Neural cell (in vitro differentiated cells): ENCODE data around the gene MRTFA. TPM values are rescaled to one million over a fixed set of nuclear protein-coding genes. Genes with fewer than 3 reads are reported as not detected.

Experiments used
- H2AFZ ChIP-seq: fragments of 200-600, 300-800 bp; sonication (generic), shearing (Covaris generic); 2 replicates; pipeline ENCODE4 v1.6.0; 2014; ENCODE audit warnings: low read depth, mild to moderate bottlenecking, antibody characterized with exemption, low read length, moderate library complexity
- H3F3A ChIP-seq: fragments of 200-600 bp; shearing (Covaris generic); 2 replicates; pipeline ENCODE4 v1.6.1; 2016; ENCODE audit warnings: mild to moderate bottlenecking, moderate library complexity, mixed read lengths, antibody characterized with exemption, low read length; ENCODE audit not compliant: insufficient read depth, poor library complexity, severe bottlenecking
- H3K27ac ChIP-seq: fragments of 200-600, 300-800 bp; sonication (generic), shearing (Covaris generic); 2 replicates; pipeline ENCODE4 v1.5.1; 2014; ENCODE audit warnings: mild to moderate bottlenecking, low read length, moderate library complexity
- H3K27me3 ChIP-seq: fragments of 300-800, 200-600 bp; sonication (generic), shearing (Covaris generic); 2 replicates; pipeline ENCODE4 v1.6.0; 2014; ENCODE audit warnings: mild to moderate bottlenecking, low read depth, low read length, moderate library complexity; ENCODE audit not compliant: insufficient read depth
- H3K36me3 ChIP-seq: fragments of 300-800, 200-600 bp; sonication (generic), shearing (Covaris generic); 2 replicates; pipeline ENCODE4 v1.5.1; 2014; ENCODE audit warnings: mild to moderate bottlenecking, antibody characterized with exemption, low read length, moderate library complexity; ENCODE audit not compliant: insufficient read depth
- H3K4me2 ChIP-seq: fragments of 300-800, 200-600 bp; sonication (generic), shearing (Covaris generic); 2 replicates; pipeline ENCODE4 v1.6.0; 2014; ENCODE audit warnings: mild to moderate bottlenecking, low read length
- H3K4me3 ChIP-seq: fragments of 300-800, 200-600 bp; sonication (generic), shearing (Covaris generic); 2 replicates; pipeline ENCODE4 v1.5.1; 2014; ENCODE audit warnings: mild to moderate bottlenecking, low read length, moderate library complexity
- H3K79me2 ChIP-seq: fragments of 200-600 bp; shearing (Covaris generic); replicated peaks from 2 replicates; pipeline ENCODE4 v1.6.0; 2014; ENCODE audit warnings: mild to moderate bottlenecking, low read length, moderate library complexity; ENCODE audit not compliant: insufficient read depth
- H3K9ac ChIP-seq: fragments of 300-800, 200-600 bp; sonication (generic), shearing (Covaris generic); 2 replicates; pipeline ENCODE4 v1.6.1; 2016; ENCODE audit warnings: mild to moderate bottlenecking, low read length, mixed read lengths
- H3K9me2 ChIP-seq: fragments of 200-600 bp; shearing (Covaris generic); 2 replicates; pipeline ENCODE4 v1.6.1; 2016; ENCODE audit warnings: mild to moderate bottlenecking, low read length, mixed read lengths; ENCODE audit not compliant: insufficient read depth
- H3K9me3 ChIP-seq: fragments of 200-600, 300-800 bp; sonication (generic), shearing (Covaris generic); 2 replicates; pipeline ENCODE4 v1.6.1; 2016; ENCODE audit warnings: mild to moderate bottlenecking, mixed run types, low read length, moderate library complexity, mixed read lengths
- H4K20me1 ChIP-seq: fragments of 200-600 bp; shearing (Covaris generic); 2 replicates; pipeline ENCODE4 v1.6.1; 2016; ENCODE audit warnings: mild to moderate bottlenecking, mixed run types; ENCODE audit not compliant: insufficient read depth
- EP300 ChIP-seq: fragments of 450-650 bp; conservative IDR thresholded peaks from 2 replicates; pipeline ENCODE4 v1.6.1; 2014; ENCODE audit warnings: antibody characterized with exemption, mild to moderate bottlenecking, moderate library complexity; ENCODE audit not compliant: poor library complexity, severe bottlenecking
- EZH2 ChIP-seq: fragments of 200-600, 300-800 bp; shearing (Covaris generic), sonication (generic); IDR thresholded peaks from 2 replicates; pipeline ENCODE4 v1.6.1; 2014; ENCODE audit warnings: antibody characterized with exemption, low read length, borderline replicate concordance, mild to moderate bottlenecking; ENCODE audit not compliant: insufficient read depth, poor library complexity, severe bottlenecking
- MXI1 ChIP-seq: fragments of 450-650 bp; conservative IDR thresholded peaks from 2 replicates; pipeline ENCODE4 v1.6.1; 2014; ENCODE audit warnings: antibody characterized with exemption, mild to moderate bottlenecking; ENCODE audit not compliant: poor library complexity, severe bottlenecking
- POLR2AphosphoS5 ChIP-seq: IDR thresholded peaks from 2 replicates; pipeline ENCODE4 v1.6.1; 2012
- RAD21 ChIP-seq: fragments of 450-650 bp; conservative IDR thresholded peaks from 2 replicates; pipeline ENCODE4 v1.6.1; 2014; ENCODE audit warnings: antibody characterized with exemption, mild to moderate bottlenecking, moderate library complexity
- SMC3 ChIP-seq: fragments of 450-650 bp; conservative IDR thresholded peaks from 2 replicates; pipeline ENCODE4 v1.6.1; 2014; ENCODE audit warnings: antibody characterized with exemption, mild to moderate bottlenecking, moderate library complexity; ENCODE audit not compliant: poor library complexity
- TAF1 ChIP-seq: IDR thresholded peaks from 2 replicates; pipeline ENCODE4 v1.6.1; 2012; ENCODE audit warnings: low read depth
- polyA plus RNA-seq: library from polyadenylated mRNA; depleted of rRNA; stranded (reverse); fragments of >200 nt; gene quantifications from 2 replicates; pipeline ENCODE4 v1.2.3, GENCODE V29; 2014
- TF ChIP-seq, protein P1 (sequence below): fragments of 450-650 bp; IDR thresholded peaks from 2 replicates; pipeline ENCODE4 v1.5.1; 2014; ENCODE audit warnings: antibody characterized with exemption, mild to moderate bottlenecking, moderate library complexity; ENCODE audit not compliant: poor library complexity, severe bottlenecking
- TF ChIP-seq, protein P2 (sequence below): IDR thresholded peaks from 2 replicates; pipeline ENCODE4 v1.6.1; 2012; ENCODE audit warnings: borderline replicate concordance

MRTFA gene
- polyA plus RNA-seq, 1 donor from 2014 or later, result 19.3 TPM

DNA sequence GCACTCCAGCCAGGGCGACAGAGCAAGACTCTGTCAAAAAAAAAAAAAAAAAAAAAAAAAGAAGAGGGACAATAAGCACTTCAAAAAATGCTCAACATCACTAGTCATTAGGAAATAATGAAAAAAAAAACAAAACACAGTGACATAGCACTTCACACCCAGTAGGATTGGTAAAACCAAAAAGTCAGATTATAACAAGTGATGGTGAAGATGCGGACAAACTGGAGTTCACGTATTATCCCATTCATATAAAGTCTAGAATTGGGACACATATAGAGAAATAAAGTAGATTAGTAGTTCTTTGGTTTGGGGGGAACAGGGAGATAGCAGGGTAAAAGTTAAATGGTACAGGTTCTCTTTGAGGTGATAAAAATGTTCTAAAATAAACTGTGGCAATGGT, 64.6 kb downstream of the MRTFA start:
- H3K9ac ChIP-seq, result no peak overlapping the region
- TF ChIP-seq, protein P1, sequence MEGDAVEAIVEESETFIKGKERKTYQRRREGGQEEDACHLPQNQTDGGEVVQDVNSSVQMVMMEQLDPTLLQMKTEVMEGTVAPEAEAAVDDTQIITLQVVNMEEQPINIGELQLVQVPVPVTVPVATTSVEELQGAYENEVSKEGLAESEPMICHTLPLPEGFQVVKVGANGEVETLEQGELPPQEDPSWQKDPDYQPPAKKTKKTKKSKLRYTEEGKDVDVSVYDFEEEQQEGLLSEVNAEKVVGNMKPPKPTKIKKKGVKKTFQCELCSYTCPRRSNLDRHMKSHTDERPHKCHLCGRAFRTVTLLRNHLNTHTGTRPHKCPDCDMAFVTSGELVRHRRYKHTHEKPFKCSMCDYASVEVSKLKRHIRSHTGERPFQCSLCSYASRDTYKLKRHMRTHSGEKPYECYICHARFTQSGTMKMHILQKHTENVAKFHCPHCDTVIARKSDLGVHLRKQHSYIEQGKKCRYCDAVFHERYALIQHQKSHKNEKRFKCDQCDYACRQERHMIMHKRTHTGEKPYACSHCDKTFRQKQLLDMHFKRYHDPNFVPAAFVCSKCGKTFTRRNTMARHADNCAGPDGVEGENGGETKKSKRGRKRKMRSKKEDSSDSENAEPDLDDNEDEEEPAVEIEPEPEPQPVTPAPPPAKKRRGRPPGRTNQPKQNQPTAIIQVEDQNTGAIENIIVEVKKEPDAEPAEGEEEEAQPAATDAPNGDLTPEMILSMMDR, result no peak
- TF ChIP-seq TAF1 (no peak), RAD21 (no peak), EZH2 (no peak), SMC3 (no peak), POLR2AphosphoS5 (no peak), EP300 (no peak), MXI1 (no peak)
- TF ChIP-seq, protein P2, sequence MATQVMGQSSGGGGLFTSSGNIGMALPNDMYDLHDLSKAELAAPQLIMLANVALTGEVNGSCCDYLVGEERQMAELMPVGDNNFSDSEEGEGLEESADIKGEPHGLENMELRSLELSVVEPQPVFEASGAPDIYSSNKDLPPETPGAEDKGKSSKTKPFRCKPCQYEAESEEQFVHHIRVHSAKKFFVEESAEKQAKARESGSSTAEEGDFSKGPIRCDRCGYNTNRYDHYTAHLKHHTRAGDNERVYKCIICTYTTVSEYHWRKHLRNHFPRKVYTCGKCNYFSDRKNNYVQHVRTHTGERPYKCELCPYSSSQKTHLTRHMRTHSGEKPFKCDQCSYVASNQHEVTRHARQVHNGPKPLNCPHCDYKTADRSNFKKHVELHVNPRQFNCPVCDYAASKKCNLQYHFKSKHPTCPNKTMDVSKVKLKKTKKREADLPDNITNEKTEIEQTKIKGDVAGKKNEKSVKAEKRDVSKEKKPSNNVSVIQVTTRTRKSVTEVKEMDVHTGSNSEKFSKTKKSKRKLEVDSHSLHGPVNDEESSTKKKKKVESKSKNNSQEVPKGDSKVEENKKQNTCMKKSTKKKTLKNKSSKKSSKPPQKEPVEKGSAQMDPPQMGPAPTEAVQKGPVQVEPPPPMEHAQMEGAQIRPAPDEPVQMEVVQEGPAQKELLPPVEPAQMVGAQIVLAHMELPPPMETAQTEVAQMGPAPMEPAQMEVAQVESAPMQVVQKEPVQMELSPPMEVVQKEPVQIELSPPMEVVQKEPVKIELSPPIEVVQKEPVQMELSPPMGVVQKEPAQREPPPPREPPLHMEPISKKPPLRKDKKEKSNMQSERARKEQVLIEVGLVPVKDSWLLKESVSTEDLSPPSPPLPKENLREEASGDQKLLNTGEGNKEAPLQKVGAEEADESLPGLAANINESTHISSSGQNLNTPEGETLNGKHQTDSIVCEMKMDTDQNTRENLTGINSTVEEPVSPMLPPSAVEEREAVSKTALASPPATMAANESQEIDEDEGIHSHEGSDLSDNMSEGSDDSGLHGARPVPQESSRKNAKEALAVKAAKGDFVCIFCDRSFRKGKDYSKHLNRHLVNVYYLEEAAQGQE, result no peak
- no peaks in the 10 kb centered on the region for H3K9me2 ChIP-seq
- H3K27ac ChIP-seq, result no peak overlapping the region
- H3K4me2 ChIP-seq, result no peak overlapping the region
- no peaks in the 10 kb centered on the region for H4K20me1 ChIP-seq
- no peaks in the 10 kb centered on the region for H3F3A ChIP-seq
- H2AFZ ChIP-seq, result no peak overlapping the region
- peaks cover 10% of the 10 kb centered on the region for H3K79me2 ChIP-seq
- H3K27me3 ChIP-seq, result no peaks in the 10 kb centered on the region
- H3K36me3 ChIP-seq, result no peaks in the 10 kb centered on the region
- no peak overlapping the region for H3K4me3 ChIP-seq
- H3K9me3 ChIP-seq, result no peaks in the 10 kb centered on the region

DNA sequence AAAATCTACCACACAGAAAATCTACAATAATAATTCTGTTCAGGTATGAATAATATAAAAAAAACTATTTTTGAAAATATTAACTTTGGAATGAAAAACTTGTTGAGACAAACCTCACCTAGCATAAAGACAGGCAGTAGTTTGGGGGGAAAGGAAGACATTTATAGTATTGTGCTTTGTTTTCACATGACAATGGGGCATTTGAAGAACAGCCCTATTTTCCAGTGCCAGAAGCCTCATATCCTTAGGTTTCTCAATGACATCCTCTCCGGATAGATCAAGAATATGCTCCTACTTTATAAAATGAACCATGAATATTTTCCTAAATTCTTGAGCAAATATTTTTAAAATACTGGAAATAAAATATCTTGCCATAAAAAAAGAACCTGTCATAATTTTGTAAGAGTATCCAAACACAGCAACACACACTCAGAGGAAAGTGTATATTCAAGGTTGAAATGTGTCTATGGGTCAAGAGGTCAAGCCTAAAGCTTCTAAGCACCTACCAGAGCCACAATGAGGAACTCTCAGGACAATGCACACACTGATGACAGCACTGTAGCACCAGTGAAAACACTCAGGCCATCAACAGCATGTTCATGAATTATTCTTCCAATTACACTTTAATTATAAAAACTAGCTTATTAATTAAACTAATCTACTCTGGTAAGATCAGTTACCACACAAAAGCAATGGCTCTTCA, 68.7 kb downstream of the MRTFA start:
- no peaks in the 10 kb centered on the region for H3K36me3 ChIP-seq
- H2AFZ ChIP-seq, result no peak overlapping the region
- TF ChIP-seq MXI1, result no peak
- TF ChIP-seq POLR2AphosphoS5, result no peak
- no peak for TF ChIP-seq EP300
- TF ChIP-seq, protein P2, result no peak
- no peak for TF ChIP-seq EZH2
- no peak for TF ChIP-seq SMC3
- no peak for TF ChIP-seq RAD21
- TF ChIP-seq, protein P1, result no peak
- no peak for TF ChIP-seq TAF1
- no peak overlapping the region for H3K4me3 ChIP-seq
- no peak overlapping the region for H3K9ac ChIP-seq
- H3K79me2 ChIP-seq, result peaks cover 7% of the 10 kb centered on the region
- no peaks in the 10 kb centered on the region for H3K9me3 ChIP-seq
- no peaks in the 10 kb centered on the region for H3F3A ChIP-seq
- H3K4me2 ChIP-seq, result no peak overlapping the region
- no peaks in the 10 kb centered on the region for H3K9me2 ChIP-seq
- no peak overlapping the region for H3K27ac ChIP-seq
- H4K20me1 ChIP-seq, result no peaks in the 10 kb centered on the region
- H3K27me3 ChIP-seq, result no peaks in the 10 kb centered on the region
